GM19468 (cell line): ENCODE results near the gene CHST12.

ENCODE experiments used
- ATAC-seq: cut with Tn5 transposase; IDR thresholded peaks from one replicate; pipeline ENCODE4 v1.9.1; 2021; ENCODE audit warnings: mild to moderate bottlenecking, moderate library complexity, moderate number of reproducible peaks; ENCODE audit not compliant: unreplicated experiment; ENCODE audit errors: extremely low read depth

CHST12 gene

DNA sequence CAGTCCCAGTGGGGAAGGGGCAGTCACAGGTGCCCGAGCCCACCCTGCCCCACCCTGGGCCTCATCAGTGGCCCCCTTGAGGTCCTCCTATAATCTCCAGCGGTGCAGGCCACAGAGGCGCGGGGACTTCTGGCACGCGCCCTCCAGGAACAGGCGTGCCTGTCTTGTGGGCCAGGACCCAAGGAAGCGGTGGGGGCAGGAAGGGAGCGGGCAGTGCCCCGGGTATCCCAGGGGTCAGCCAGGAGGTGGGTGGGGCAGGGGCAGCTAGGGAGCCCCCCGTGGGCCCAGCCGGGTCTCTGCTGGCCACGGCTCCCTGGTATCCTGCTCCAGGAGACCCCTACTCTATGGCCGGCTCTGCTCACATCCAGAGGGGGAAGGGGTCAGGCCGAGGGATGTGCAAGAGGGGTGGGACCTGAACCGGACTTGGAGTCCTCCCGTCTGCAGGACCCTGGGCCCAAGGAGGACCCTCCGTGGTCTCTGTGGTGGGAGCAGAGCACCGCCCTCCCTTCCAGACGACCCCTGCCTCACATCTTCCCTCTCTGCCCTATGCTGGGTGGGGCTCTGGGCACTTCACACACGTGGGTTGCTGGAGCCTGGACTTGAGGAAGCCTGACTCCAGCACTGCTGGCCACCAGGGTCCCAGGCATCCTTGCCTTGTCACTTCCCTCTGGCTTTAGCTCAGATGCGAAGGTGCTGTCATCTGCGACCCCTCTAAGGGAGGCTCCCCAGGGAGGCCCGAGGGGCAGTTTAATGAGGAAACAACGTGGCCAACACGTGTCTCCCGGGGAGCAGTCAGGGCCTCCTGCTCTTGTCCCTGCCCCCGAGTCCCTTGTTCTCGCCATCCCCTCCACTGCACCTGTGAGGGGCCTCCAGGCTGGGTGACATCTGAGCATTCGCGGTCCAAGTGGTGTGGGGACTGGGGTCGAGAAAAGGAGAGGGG, 91.0 kb downstream of the CHST12 start:
- no peak for ATAC-seq

GRCh38 chr7:2495418-2496299, 92.2 kb downstream of the CHST12 start:
- no peak for ATAC-seq

DNA sequence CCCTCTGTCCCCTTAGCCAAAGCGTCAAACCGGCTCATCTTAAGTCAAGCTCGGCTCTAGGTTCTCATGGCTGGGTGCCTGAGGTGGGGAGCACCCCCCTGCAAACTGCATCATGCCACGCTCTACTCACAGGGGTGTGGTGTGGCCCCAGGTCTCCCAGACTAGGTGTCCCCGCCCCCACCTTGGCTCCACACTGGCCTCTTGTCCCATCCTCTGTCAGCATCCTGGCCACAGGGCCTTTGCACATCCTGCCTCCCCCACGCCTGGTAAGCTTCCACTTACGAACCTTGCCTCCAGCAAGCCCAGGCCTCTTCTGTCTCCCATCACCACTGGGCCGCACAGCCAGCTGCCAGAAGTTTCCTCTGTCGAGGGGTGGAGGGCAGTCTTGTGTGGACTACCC, 93.0 kb downstream of the CHST12 start:
- ATAC-seq = no peak

DNA sequence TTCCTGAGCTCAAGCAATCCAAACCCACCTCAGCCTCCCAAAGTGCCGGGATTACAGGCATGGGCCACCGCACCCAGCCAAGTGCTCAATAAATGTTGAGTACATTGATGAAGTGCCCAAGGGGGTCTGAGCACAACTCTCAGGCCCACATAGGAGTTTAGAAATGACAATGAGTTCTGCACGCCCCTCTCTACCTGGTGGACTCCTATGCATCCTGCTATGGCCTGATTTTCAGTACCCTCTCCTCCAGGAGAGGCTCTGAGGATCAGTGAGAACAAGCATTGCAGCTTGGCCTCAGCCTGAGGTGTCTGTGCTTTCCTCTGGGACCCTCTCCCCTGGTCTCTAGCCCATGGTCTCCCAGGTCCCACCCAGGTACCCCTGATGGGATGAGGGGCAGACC, 93.7 kb downstream of the CHST12 start:
- ATAC-seq = no peak

GRCh38 chr7:2497500-2498336, 94.3 kb downstream of the CHST12 start:
- ATAC-seq = no peak
